GM18505 (cell line): Measurements from ENCODE around the gene ANKRD6.

Experiments used
- ATAC-seq: cut with Tn5 transposase; IDR thresholded peaks from one replicate; pipeline ENCODE4 v1.9.1; 2021; ENCODE audit not compliant: unreplicated experiment
- POLR2A ChIP-seq: IDR thresholded peaks from 4 replicates; pipeline ENCODE4 v1.6.1; 2011; ENCODE audit warnings: borderline replicate concordance; ENCODE audit not compliant: insufficient read depth, insufficient read length; ENCODE audit errors: extremely low read depth

The ANKRD6 gene

GRCh38 chr6:89642956-89643355, 210.0 kb downstream of the ANKRD6 start:
- ATAC-seq, result no peak
- TF ChIP-seq POLR2A, result no peak

DNA sequence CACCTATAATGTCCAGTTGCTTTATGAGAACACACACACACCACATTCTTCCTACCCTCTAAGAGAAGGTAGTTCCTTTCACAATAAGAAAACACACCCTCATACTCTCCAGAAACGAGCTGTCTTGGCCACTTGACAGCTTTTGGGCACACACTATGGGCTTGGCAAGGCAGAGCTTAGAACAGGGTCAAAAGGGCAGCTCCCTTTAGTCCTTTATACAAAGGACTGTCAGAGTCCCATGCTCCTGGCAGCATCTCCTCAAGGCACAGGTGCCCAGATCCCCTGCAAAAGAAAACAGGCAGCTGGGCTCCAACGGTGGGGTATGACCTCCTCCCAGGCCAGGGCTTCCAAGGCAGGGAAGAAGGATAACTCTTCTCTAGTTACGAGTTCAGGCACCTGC, 210.5 kb downstream of the ANKRD6 start:
- TF ChIP-seq POLR2A, result no peak

GRCh38 chr6:89644864-89645263, 211.9 kb downstream of the ANKRD6 start:
- no peak for TF ChIP-seq POLR2A
- ATAC-seq, result no peak

More for the DNA sequence above, 210.5 kb downstream of the ANKRD6 start:
- ATAC-seq, result no peak

DNA sequence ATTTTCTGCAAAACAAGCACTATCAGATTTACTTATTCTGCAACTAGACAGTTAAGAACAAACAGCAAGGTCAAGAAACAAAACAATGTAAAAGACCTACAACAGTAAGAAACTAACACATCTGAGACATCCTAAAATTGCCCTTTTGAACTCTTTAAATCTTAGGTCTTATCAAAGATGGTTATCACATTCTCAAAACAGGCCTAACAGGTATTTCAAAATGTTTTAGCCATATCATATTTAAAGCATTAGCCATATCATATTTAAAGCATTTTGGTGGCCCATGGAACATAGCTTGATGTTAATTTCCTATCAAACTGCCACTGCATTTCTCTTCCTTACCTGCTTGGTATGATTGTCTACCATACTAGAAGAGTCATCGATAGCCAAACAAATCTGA, 216.7 kb downstream of the ANKRD6 start:
- ATAC-seq, result no peak
- no peak for TF ChIP-seq POLR2A

- TF ChIP-seq POLR2A, result no peak
- ATAC-seq, result no peak
Measured at GRCh38 chr6:89650579-89650978, 217.6 kb downstream of the ANKRD6 start.

DNA sequence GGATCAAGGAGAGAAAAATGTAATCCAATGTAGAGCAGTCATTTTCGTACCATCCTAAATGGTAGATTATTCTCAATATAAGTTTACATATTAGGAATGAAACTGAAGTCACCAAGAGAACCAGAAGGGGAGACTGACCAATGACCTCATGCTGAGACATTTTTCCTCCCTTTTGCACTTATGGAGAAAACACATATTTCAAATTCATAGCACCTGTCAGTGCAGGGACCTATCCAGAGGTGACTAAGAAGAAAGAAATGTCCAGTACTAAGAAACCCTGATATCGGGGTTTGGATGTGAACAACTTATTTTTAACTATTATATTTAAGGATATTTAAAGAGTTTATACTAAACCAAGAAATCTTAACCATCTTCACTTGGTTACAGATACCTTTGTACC, 222.2 kb downstream of the ANKRD6 start:
- no peak for ATAC-seq
- TF ChIP-seq POLR2A, result no peak

GRCh38 chr6:89657445-89658158, 224.7 kb downstream of the ANKRD6 start:
- TF ChIP-seq POLR2A, result no peak
- no peak for ATAC-seq

DNA sequence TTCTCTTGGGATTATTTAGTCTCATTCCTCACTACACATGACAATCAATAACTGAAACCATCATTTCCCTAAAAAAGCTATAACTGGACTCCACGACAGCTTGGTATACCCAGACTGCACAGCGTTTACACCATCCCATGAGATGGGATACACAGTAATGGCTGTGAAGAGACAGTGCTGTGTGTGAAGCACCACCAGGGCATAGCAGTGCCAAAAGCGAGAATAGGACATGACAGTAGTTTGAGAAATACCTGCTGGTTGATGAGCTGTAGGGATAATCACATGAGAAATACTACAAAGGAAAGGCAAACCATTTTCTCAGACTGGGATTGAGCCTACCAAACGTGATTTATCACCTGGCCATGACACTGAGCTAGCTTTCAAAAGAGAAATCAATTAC, 228.0 kb downstream of the ANKRD6 start:
- no peak for ATAC-seq
- no peak for TF ChIP-seq POLR2A

DNA sequence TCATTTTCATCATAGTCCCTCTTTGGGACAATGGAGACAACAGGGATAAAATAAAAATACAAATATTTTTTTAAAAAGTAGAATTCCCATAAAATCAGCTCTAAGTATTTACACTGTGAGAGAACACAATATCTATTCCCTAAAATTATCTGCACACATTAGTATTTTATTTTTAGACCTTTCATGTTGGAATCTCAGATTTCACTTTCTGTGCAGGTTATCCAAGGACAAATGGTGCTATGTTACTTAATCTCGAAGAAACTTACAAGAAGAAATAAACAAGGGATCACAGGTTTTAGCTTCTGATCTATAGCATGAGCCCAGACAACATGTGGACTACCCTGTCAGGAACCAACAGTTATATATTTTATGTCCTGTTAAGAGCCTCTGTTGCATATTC, 228.6 kb downstream of the ANKRD6 start:
- TF ChIP-seq POLR2A, result no peak
- no peak for ATAC-seq

DNA sequence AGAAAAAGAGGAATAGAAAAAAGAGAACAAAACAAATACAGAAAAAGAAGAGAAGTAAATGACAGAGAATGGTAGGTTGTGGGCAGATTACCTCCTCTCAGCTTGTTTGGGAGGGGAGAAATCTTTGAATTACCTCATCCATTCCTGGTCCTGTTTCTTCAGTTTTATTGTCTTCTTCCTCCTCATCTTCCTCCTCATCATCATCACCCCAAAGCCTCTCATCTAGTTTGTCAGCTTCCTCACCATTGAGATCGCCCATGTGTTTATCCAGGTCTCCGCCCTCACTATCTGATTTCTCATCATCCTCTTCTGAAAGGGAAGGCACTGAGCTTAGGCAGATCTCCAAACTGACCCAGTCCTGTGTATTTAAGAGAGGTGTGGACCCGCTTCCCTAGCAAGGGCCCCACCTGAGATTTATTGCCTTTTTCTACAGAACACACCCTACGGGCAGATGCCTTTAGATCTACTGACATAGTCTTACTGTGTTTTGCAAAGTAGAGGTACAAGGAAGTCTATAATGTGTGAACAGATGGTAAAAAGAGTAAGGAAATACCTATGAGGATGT, 229.8 kb downstream of the ANKRD6 start:
- TF ChIP-seq POLR2A, result no peak
- no peak for ATAC-seq

DNA sequence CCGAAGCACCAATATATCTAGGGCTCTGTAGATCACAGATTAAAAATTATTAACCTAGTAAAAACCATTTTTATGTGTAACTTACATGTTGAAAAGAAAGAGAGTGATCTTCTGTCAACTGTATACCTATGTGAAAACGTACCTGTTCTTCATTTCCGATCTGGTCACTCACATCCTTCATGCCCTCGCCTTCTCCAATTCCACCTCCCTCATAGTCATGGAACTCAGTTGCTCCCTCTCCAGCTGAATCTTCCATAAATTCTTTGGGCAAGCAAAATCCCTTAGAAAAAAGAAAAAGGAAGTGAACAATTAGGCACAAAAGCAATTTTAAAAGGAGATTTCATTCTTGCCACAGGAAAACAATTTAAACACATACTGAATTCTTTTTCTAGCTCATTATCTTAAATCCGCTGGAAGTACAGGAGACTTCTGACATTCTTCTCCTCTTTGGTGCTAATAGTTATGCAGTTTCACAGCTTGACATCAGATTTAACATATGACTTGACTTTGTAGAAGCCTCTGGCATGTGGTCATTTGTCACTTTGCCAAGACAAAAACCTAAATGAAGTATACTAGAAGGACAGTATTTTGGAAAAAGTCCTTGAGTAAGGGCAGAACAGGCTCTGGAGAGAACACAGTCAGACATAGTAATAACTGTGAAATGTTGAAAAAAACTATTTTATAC, 235.1 kb downstream of the ANKRD6 start:
- TF ChIP-seq POLR2A, result no peak
- no peak for ATAC-seq

DNA sequence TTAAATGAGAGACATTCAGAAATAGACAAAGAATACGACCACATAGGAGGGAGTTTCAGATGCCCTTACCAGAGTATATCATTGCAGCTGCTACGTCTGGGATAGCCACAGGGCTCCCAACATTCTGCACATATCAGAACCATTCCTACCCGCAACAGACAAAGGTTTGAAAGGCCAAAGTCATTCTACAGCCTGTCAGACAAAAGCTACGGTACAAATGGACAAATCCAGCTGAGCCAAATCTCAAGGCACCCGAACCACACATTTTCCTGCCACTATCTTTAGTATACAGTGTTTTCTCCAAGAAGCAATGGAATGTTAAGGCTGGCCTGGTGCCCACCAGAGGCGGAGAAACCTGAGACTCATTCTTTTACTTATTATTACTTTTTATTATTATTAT, 236.1 kb downstream of the ANKRD6 start:
- TF ChIP-seq POLR2A, result no peak
- ATAC-seq, result no peak

- no peak for ATAC-seq
Measured at GRCh38 chr6:89670935-89671565, 238.1 kb downstream of the ANKRD6 start.

More at GRCh38 chr6:89670935-89671565, 238.1 kb downstream of the ANKRD6 start:
- no peak for TF ChIP-seq POLR2A
